Natural killer cell treated with Interleukin-12 subunit alpha and Interleukin-12 subunit beta and Interleukin-15 and Interleukin-18, amount 100 ng/mL, for 72 hours (primary cell): ENCODE results near the gene PSD4. TPM values are rescaled to one million over a fixed set of nuclear protein-coding genes. Genes with fewer than 3 reads are reported as not detected.
"Not testable (repeated sequence)": the region's sequence is repeated elsewhere in the genome, so short reads cannot be mapped to it uniquely, and the experiment has no call there.

ENCODE experiments used
- ATAC-seq, 2 donors: fragments of 150-1000 bp; cut with Tn5 transposase in 1 of 2; sonication (Bioruptor Pico), chemical (Tn5 transposase) in 1 of 2; 2 replicates each; pipeline ENCODE4 v1.10.0; 2021
- DNase-seq: peaks from one replicate; pipeline ENCODE4 v3.0.0; 2022; ENCODE audit warnings: low spot score
- H3K27ac Mint-ChIP-seq, 2 donors: 1 replicate in 1 of 2; 2 replicates in 1 of 2; pipeline ENCODE4 v1.8.0; 2022; ENCODE audit warnings: mixed read lengths in 2 of 2, mild to moderate bottlenecking in 1 of 2, moderate library complexity in 1 of 2
- H3K27me3 Mint-ChIP-seq, 2 donors: 1 replicate in 1 of 2; 2 replicates in 1 of 2; pipeline ENCODE4 v1.8.0; 2022; ENCODE audit warnings: mixed read lengths in 2 of 2
- H3K36me3 Mint-ChIP-seq: one replicate; pipeline ENCODE4 v1.8.0; 2022; ENCODE audit warnings: mixed read lengths
- H3K4me1 Mint-ChIP-seq, 2 donors: 1 replicate in 1 of 2; 2 replicates in 1 of 2; pipeline ENCODE4 v1.8.0; 2022; ENCODE audit warnings: low read depth in 2 of 2, mixed read lengths in 2 of 2, mild to moderate bottlenecking in 1 of 2
- H3K4me3 Mint-ChIP-seq: one replicate; pipeline ENCODE4 v1.8.0; 2022; ENCODE audit warnings: mixed read lengths
- H3K9me3 Mint-ChIP-seq: 2 replicates; pipeline ENCODE4 v1.8.0; 2022; ENCODE audit warnings: mixed read lengths
- total RNA-seq, 2 donors: library from RNA; stranded (reverse); gene quantifications; one replicate each; pipeline ENCODE4 v1.2.3, GENCODE V29; 2022

PSD4 gene
- total RNA-seq, 2 donors from 2014 or later, result 299 to 305 TPM

DNA sequence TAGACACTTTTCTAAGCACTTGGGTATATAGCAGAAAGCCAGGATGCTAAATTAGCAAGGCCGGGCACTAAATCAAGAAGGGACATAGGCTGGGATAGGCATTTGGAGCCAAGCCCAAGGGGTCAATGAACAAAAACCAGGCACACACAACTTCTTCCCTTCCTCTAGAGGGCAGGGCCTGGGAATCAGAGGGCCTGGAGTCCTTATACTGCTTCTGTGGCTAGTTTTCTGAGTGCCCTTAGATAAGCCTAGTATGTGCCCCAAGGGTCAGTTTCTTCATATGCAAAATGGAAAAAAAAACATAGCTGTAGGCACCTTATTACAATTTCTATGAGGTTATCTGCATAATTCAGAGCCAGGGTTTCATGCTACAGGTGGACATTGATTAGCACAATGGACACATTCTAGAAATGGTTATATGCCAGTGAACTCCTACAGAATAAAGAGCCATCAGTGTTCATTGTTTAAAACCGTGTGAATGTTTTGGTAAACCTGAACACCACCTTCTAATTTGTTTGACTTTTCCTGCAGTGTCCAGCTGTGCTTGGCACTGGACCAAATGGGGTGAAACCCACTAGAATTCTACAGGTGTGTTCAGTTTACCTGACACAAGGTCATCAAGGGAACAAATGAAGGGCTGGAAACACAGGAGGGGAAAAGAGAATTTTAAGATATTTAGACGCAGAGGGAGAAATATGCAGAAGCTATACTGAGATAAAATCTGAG lies 55.4 kb downstream of the PSD4 start:
- H3K4me3 Mint-ChIP-seq, result no peak overlapping the region
- no peaks in the 10 kb centered on the region for H3K27me3 Mint-ChIP-seq
- H3K9me3 Mint-ChIP-seq, result no peaks in the 10 kb centered on the region
- H3K4me1 Mint-ChIP-seq, result peaks cover 37 to 38% of the 10 kb centered on the region in 2 donors
- peak overlapping the region; percentile 10 to 83 for H3K27ac Mint-ChIP-seq
- ATAC-seq, result no peak
- DNase-seq, result no peak
- H3K36me3 Mint-ChIP-seq, result no peaks in the 10 kb centered on the region

- no peak overlapping the region for H3K4me3 Mint-ChIP-seq
- H3K4me1 Mint-ChIP-seq, result peaks cover 38 to 39% of the 10 kb centered on the region in 2 donors
- peak overlapping the region; percentile 69 to 83 for H3K27ac Mint-ChIP-seq
- no peaks in the 10 kb centered on the region for H3K27me3 Mint-ChIP-seq
- DNase-seq (no peak), ATAC-seq (no peak)
- no peaks in the 10 kb centered on the region for H3K9me3 Mint-ChIP-seq
- no peaks in the 10 kb centered on the region for H3K36me3 Mint-ChIP-seq
Measured at GRCh38 chr2:113229795-113230194, 56.0 kb downstream of the PSD4 start.

DNA sequence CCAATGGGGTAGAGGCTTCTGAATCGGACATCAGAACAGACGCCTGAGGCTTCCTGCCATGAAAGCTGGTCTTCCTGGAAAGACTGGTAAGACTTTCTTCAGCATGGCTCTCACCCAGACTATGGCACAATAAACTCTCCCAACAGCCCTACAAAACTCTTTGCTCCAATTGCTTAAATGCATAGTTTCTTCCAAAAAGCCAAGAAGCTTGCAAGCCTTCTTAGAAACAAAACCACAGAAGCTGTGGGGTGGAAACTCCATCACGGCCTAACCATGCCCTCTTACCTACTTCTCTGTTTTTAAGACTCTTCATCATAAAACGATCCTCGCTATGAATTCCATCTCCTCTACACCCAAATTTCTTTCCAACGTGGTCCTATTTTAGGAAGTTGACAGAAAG lies 56.8 kb downstream of the PSD4 start:
- Mint-ChIP-seq H3K27ac (peak overlapping the region; percentile 69 to 83), H3K4me1 (peaks cover 45% of the 10 kb centered on the region in 2 donors), H3K36me3 (no peaks in the 10 kb centered on the region), H3K27me3 (no peaks in the 10 kb centered on the region), H3K4me3 (peak overlapping the region; percentile 62), H3K9me3 (no peaks in the 10 kb centered on the region)
- DNase-seq (no peak), ATAC-seq (peak in 1 of 2 donors; percentile 52)

GRCh38 chr2:113231064-113231463 lies 57.3 kb downstream of the PSD4 start:
- Mint-ChIP-seq H3K4me1 (peaks cover 45% of the 10 kb centered on the region in 2 donors), H3K9me3 (no peaks in the 10 kb centered on the region), H3K4me3 (peak overlapping the region; percentile 62), H3K27me3 (no peaks in the 10 kb centered on the region), H3K36me3 (no peaks in the 10 kb centered on the region), H3K27ac (peak overlapping the region; percentile 69 to 83)
- ATAC-seq (no peak), DNase-seq (no peak)

GRCh38 chr2:113232123-113232522 lies 58.4 kb downstream of the PSD4 start:
- peaks cover 45 to 49% of the 10 kb centered on the region in 2 donors for H3K4me1 Mint-ChIP-seq
- H3K4me3 Mint-ChIP-seq, result peak overlapping the region; percentile 2
- no peak for ATAC-seq
- no peaks in the 10 kb centered on the region for H3K9me3 Mint-ChIP-seq
- DNase-seq, result no peak
- no peaks in the 10 kb centered on the region for H3K27me3 Mint-ChIP-seq
- H3K27ac Mint-ChIP-seq, result peak overlapping the region in 1 of 2 donors; percentile 41
- no peaks in the 10 kb centered on the region for H3K36me3 Mint-ChIP-seq

GRCh38 chr2:113232740-113233139 lies 59.0 kb downstream of the PSD4 start:
- no peak for DNase-seq
- ATAC-seq, result no peak
- no peaks in the 10 kb centered on the region for H3K36me3 Mint-ChIP-seq
- no peak overlapping the region for H3K4me3 Mint-ChIP-seq
- H3K27ac Mint-ChIP-seq, result no peak overlapping the region
- no peaks in the 10 kb centered on the region for H3K9me3 Mint-ChIP-seq
- no peaks in the 10 kb centered on the region for H3K27me3 Mint-ChIP-seq
- peaks cover 43 to 46% of the 10 kb centered on the region in 2 donors for H3K4me1 Mint-ChIP-seq

DNA sequence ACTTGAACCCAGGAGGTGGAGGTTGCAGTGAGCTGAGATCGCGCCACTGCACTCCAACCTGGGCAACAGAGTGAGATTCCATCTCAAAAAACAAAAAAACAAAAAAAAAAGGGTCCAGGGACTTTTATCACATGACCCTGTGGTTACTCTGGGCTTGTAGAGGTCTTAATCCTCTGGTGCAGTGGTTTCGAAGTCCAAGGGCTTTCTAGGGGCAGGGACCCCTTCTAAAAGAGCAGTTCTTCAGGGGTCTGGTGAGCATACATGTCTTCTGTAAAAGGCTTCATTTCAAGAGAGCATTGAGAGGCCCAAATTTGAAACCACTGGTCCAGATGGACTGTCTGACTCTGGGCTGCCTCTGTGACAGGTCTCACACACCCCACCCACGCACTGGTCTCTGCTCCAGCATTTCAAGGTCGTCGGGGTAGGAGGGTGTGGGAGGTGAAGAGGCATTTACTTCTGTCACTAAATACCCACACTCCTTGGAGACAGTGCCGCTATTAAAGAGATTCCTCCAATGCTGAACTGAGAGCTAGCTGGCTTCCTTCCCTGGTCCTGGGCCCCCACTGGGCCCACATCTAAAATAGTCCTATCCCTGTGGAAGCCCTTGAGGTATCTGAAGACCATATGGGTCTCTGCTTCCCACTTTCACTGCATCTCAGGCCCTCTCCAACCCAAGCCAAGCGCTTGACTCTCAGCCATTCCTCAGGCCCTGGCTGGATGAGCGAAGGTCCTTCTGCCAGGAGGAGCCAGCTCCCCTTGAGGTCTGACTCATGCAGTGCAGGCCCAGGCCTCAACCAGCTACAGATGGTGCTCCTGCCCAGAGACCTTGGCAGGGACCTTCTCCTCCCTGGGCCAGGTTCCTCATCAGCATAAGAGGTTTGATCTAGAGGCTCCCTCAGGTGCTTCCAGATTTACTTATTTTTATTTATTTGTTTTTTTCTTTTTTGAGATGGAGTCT lies 60.1 kb downstream of the PSD4 start:
- ATAC-seq, result peak in 1 of 2 donors; percentile 47
- Mint-ChIP-seq H3K27me3 (no peaks in the 10 kb centered on the region), H3K36me3 (no peaks in the 10 kb centered on the region), H3K4me1 (peaks cover 33 to 39% of the 10 kb centered on the region in 2 donors), H3K4me3 (no peak overlapping the region), H3K27ac (peak overlapping the region; percentile 26 to 51), H3K9me3 (no peaks in the 10 kb centered on the region)
- no peak for DNase-seq

- DNase-seq (no peak), ATAC-seq (peak in 1 of 2 donors; percentile 9)
- Mint-ChIP-seq H3K27me3 (no peaks in the 10 kb centered on the region), H3K27ac (peak overlapping the region; percentile 81 to 91), H3K36me3 (no peaks in the 10 kb centered on the region), H3K4me3 (peak overlapping the region; percentile 86), H3K9me3 (no peaks in the 10 kb centered on the region), H3K4me1 (peaks cover 28 to 34% of the 10 kb centered on the region in 2 donors)
Measured at GRCh38 chr2:113234721-113235346, 61.1 kb downstream of the PSD4 start.

DNA sequence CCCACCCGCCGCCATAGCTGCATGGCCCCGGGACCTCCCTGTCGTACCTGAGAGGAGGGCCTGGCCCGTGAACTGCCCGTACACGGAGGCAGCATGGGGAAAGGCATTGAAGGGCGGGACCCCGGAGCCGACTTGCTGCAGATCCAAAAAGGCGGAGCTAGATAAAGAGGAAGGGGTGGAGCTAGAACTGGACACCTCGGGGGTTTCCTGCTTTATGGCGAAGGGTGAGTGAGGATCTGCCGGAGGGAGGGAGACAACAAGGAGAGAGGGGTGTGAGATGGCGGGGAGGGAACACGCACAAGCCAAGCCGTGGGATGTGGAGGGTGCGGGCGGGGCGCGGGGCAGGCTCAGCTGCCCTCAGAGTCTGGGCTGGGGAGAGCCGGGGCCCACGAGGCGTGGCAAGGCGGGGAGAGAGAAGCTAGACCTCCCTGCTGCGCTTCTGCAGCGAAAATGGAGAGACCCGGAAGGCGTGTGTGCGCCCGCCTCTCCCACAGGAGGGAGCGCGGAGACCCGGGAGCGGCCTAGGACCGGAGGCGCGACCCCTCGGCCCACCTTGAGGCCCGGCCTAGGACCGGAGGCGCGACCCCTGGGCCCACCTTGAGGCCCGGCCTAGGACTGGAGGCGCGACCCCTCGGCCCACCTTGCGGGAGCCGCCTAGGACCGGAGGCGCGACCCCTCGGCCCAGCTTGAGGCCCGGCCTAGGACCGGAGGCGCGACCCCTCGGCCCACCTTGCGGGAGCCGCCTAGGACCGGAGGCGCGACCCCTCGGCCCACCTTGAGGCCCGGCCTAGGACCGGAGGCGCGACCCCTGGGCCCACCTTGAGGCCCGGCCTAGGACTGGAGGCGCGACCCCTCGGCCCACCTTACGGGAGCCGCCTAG lies 61.8 kb downstream of the PSD4 start:
- peak; percentile 86 for ATAC-seq
- H3K27me3 Mint-ChIP-seq, H3K9me3 Mint-ChIP-seq, H3K36me3 Mint-ChIP-seq: not testable (repeated sequence)
- Mint-ChIP-seq H3K27ac (peak overlapping the region; percentile 81 to 91), H3K4me1 (peaks cover 26 to 28% of the 10 kb centered on the region in 2 donors), H3K4me3 (peak overlapping the region; percentile 86)
- peak; percentile 80 for DNase-seq

- Mint-ChIP-seq H3K4me3 (peak overlapping the region; percentile 50), H3K36me3 (no peaks in the 10 kb centered on the region), H3K9me3 (no peaks in the 10 kb centered on the region), H3K4me1 (peaks cover 26 to 27% of the 10 kb centered on the region in 2 donors), H3K27ac (peak overlapping the region; percentile 26 to 68), H3K27me3 (peaks cover 0 to 8% of the 10 kb centered on the region in 2 donors)
- ATAC-seq (no peak), DNase-seq (no peak)
Measured at GRCh38 chr2:113236367-113237159, 62.8 kb downstream of the PSD4 start.

GRCh38 chr2:113237604-113238160 lies 63.9 kb downstream of the PSD4 start:
- no peak for ATAC-seq
- no peak for DNase-seq
- Mint-ChIP-seq H3K27me3 (peaks cover 0 to 8% of the 10 kb centered on the region in 2 donors), H3K27ac (peak overlapping the region; percentile 26 to 68), H3K9me3 (no peaks in the 10 kb centered on the region), H3K4me3 (peak overlapping the region; percentile 50), H3K36me3 (no peaks in the 10 kb centered on the region), H3K4me1 (peaks cover 24 to 26% of the 10 kb centered on the region in 2 donors)
